Astrocyte (in vitro differentiated cells and primary cell): ENCODE data around the gene COL18A1. TPM values are rescaled to one million over a fixed set of nuclear protein-coding genes. Genes with fewer than 3 reads are reported as not detected.

ENCODE experiments used
- DNase-seq: peaks from one replicate; pipeline ENCODE4 v3.0.0-alpha.2; 2010; ENCODE audit warnings: low read depth
- FAIRE-seq: peaks from 2 replicates; lab custom pipeline; 2011; peaks lifted over from hg19 to GRCh38; lab: Jason Lieb, UNC
- H2AFZ ChIP-seq: 2 replicates; pipeline ENCODE4 v1.6.0; 2012; ENCODE audit warnings: low read depth, low read length, inconsistent platforms
- H3K27ac ChIP-seq: 2 replicates; pipeline ENCODE4 v1.5.1; 2011; ENCODE audit warnings: low read depth, low read length, inconsistent platforms
- H3K27me3 ChIP-seq: 2 replicates; pipeline ENCODE4 v1.6.0; 2011; ENCODE audit warnings: low read length, inconsistent platforms; ENCODE audit not compliant: insufficient read depth
- H3K36me3 ChIP-seq: 2 replicates; pipeline ENCODE4 v1.5.1; 2011; ENCODE audit warnings: low read length, inconsistent platforms; ENCODE audit not compliant: insufficient read depth
- H3K4me1 ChIP-seq: 2 replicates; pipeline ENCODE4 v1.5.1; 2011; ENCODE audit warnings: low read length, inconsistent platforms; ENCODE audit not compliant: insufficient read depth
- H3K4me2 ChIP-seq: 2 replicates; pipeline ENCODE4 v1.6.0; 2012; ENCODE audit warnings: low read length, inconsistent platforms
- H3K4me3 ChIP-seq: 2 replicates; pipeline ENCODE4 v1.5.1; 2011; ENCODE audit warnings: low read depth, mild to moderate bottlenecking, low read length, inconsistent platforms; ENCODE audit not compliant: insufficient read depth
- H3K79me2 ChIP-seq: 2 replicates; pipeline ENCODE4 v1.6.0; 2012; ENCODE audit warnings: mild to moderate bottlenecking, low read length, inconsistent platforms; ENCODE audit not compliant: insufficient read depth
- H3K9ac ChIP-seq: 2 replicates; pipeline ENCODE4 v1.6.0; 2012; ENCODE audit warnings: mild to moderate bottlenecking, low read length, inconsistent platforms
- H3K9me3 ChIP-seq: 2 replicates; pipeline ENCODE4 v1.5.1; 2012; ENCODE audit warnings: low read depth, mild to moderate bottlenecking, low read length, inconsistent platforms; ENCODE audit not compliant: insufficient read depth
- H4K20me1 ChIP-seq: 2 replicates; pipeline ENCODE4 v1.6.0; 2012; ENCODE audit warnings: low read length, inconsistent platforms; ENCODE audit not compliant: insufficient read depth
- H3K27ac Mint-ChIP-seq: one replicate; pipeline ENCODE4 v1.8.0; 2021; ENCODE audit warnings: mild to moderate bottlenecking, mixed read lengths; ENCODE audit not compliant: unreplicated experiment
- H3K27me3 Mint-ChIP-seq: one replicate; pipeline ENCODE4 v1.8.0; 2021; ENCODE audit warnings: low read depth, mixed read lengths; ENCODE audit not compliant: unreplicated experiment
- H3K36me3 Mint-ChIP-seq: one replicate; pipeline ENCODE4 v1.8.0; 2021; ENCODE audit warnings: low read depth, mixed read lengths; ENCODE audit not compliant: unreplicated experiment
- H3K4me1 Mint-ChIP-seq: one replicate; pipeline ENCODE4 v1.8.0; 2021; ENCODE audit warnings: low read depth, mixed read lengths; ENCODE audit not compliant: unreplicated experiment
- H3K4me3 Mint-ChIP-seq: one replicate; pipeline ENCODE4 v1.8.0; 2021; ENCODE audit warnings: mild to moderate bottlenecking, moderate library complexity, mixed read lengths; ENCODE audit not compliant: unreplicated experiment
- H3K9me3 Mint-ChIP-seq: one replicate; pipeline ENCODE4 v1.8.0; 2021; ENCODE audit warnings: mild to moderate bottlenecking, mixed read lengths; ENCODE audit not compliant: unreplicated experiment
- CTCF ChIP-seq: IDR thresholded peaks from 2 replicates; pipeline ENCODE4 v1.5.1; 2011; ENCODE audit warnings: low read depth, mild to moderate bottlenecking, inconsistent platforms, low read length, moderate library complexity; ENCODE audit not compliant: insufficient read depth
- EZH2 ChIP-seq: IDR thresholded peaks from 2 replicates; pipeline ENCODE4 v1.6.1; 2012; ENCODE audit warnings: mild to moderate bottlenecking, low read length, inconsistent platforms; ENCODE audit not compliant: insufficient read depth
- total RNA-seq: library from RNA; stranded (reverse); gene quantifications from 2 replicates; pipeline ENCODE4 v1.2.1, GENCODE V29; 2021

The COL18A1 gene
- total RNA-seq, 1 donor from 2014 or later = 616 TPM

GRCh38 chr21:45373991-45374816 lies 30.8 kb upstream of the COL18A1 start:
- H3K36me3 Mint-ChIP-seq = peaks cover 4% of the 10 kb centered on the region

GRCh38 chr21:45374826-45375455 lies 30.0 kb upstream of the COL18A1 start:
- no peak for DNase-seq
- Mint-ChIP-seq H3K27ac (no peak overlapping the region), H3K36me3 (peaks cover 4% of the 10 kb centered on the region)

More at GRCh38 chr21:45373991-45374816, 30.8 kb upstream of the COL18A1 start:
- Mint-ChIP-seq H3K27me3 (peaks cover under 1% of the 10 kb centered on the region), H3K9me3 (peaks cover 21% of the 10 kb centered on the region), H3K4me3 (no peak overlapping the region), H3K4me1 (peaks cover 7% of the 10 kb centered on the region), H3K27ac (no peak overlapping the region)
- H2AFZ ChIP-seq = no peak overlapping the region
- no peak for DNase-seq
- no peaks in the 10 kb centered on the region for H4K20me1 ChIP-seq
- TF ChIP-seq EZH2 (no peak), CTCF (no peak)
- no peaks in the 10 kb centered on the region for H3K27me3 ChIP-seq
- H3K9me3 ChIP-seq = no peaks in the 10 kb centered on the region
- H3K27ac ChIP-seq = no peak overlapping the region
- no peak overlapping the region for H3K9ac ChIP-seq
- H3K4me1 ChIP-seq = peaks cover 11% of the 10 kb centered on the region
- no peak overlapping the region for H3K4me3 ChIP-seq
- no peaks in the 10 kb centered on the region for H3K36me3 ChIP-seq
- no peak for FAIRE-seq
- H3K79me2 ChIP-seq = no peaks in the 10 kb centered on the region
- no peak overlapping the region for H3K4me2 ChIP-seq

More at GRCh38 chr21:45374826-45375455, 30.0 kb upstream of the COL18A1 start:
- FAIRE-seq = no peak
- Histone ChIP-seq H4K20me1 (no peaks in the 10 kb centered on the region), H3K36me3 (no peaks in the 10 kb centered on the region), H3K9ac (no peak overlapping the region), H3K4me3 (no peak overlapping the region), H2AFZ (no peak overlapping the region), H3K79me2 (no peaks in the 10 kb centered on the region), H3K27ac (no peak overlapping the region), H3K27me3 (no peaks in the 10 kb centered on the region), H3K9me3 (no peaks in the 10 kb centered on the region), H3K4me2 (no peak overlapping the region), H3K4me1 (peaks cover 11% of the 10 kb centered on the region)
- peaks cover 7% of the 10 kb centered on the region for H3K27me3 Mint-ChIP-seq
- peaks cover 7% of the 10 kb centered on the region for H3K4me1 Mint-ChIP-seq
- TF ChIP-seq CTCF (no peak), EZH2 (no peak)
- no peak overlapping the region for H3K4me3 Mint-ChIP-seq
- peaks cover 21% of the 10 kb centered on the region for H3K9me3 Mint-ChIP-seq
